GM23338 (cell line): ENCODE measurements around the gene VILL. TPM values are rescaled to one million over a fixed set of nuclear protein-coding genes. Genes with fewer than 3 reads are reported as not detected.

Experiments
- ATAC-seq: fragments of 200-7000 bp; cut with Tn5 transposase; 3 replicates; pipeline ENCODE4 v1.9.1; 2020
- DNase-seq: peaks from one replicate; pipeline ENCODE4 v3.0.0-alpha.2; 2015; ENCODE audit warnings: low spot score
- H2AFZ ChIP-seq: fragments of 200-600 bp; sonication (generic); 2 replicates; pipeline ENCODE4 v1.8.0; 2016; ENCODE audit warnings: antibody characterized with exemption, mild to moderate bottlenecking, moderate library complexity
- H3F3A ChIP-seq: fragments of 200-600 bp; sonication (generic); replicated peaks from 2 replicates; pipeline ENCODE4 v1.8.0; 2017; ENCODE audit warnings: antibody characterized with exemption, mixed run types, low read depth
- H3K27ac ChIP-seq: fragments of 200-600 bp; sonication (generic); 2 replicates; pipeline ENCODE4 v1.6.1; 2016; ENCODE audit warnings: low read depth
- H3K27me3 ChIP-seq: fragments of 200-600 bp; sonication (generic); 2 replicates; pipeline ENCODE4 v1.8.0; 2016; ENCODE audit warnings: mild to moderate bottlenecking, mixed run types, moderate library complexity; ENCODE audit not compliant: insufficient read depth
- H3K36me3 ChIP-seq: fragments of 200-600 bp; sonication (generic); 2 replicates; pipeline ENCODE4 v1.8.0; 2016; ENCODE audit warnings: mild to moderate bottlenecking; ENCODE audit not compliant: insufficient read depth
- H3K4me1 ChIP-seq: fragments of 200-600 bp; sonication (generic); 2 replicates; pipeline ENCODE4 v1.8.0; 2016; ENCODE audit warnings: mild to moderate bottlenecking, moderate library complexity; ENCODE audit not compliant: insufficient read depth
- H3K4me2 ChIP-seq: fragments of 200-600 bp; sonication (generic); 2 replicates; pipeline ENCODE4 v1.7.1; 2017; ENCODE audit warnings: mixed run types
- H3K4me3 ChIP-seq: fragments of 200-600 bp; sonication (generic); 2 replicates; pipeline ENCODE4 v1.6.1; 2016; ENCODE audit warnings: mixed run types
- H3K79me2 ChIP-seq: fragments of 200-600 bp; sonication (generic); replicated peaks from 2 replicates; pipeline ENCODE4 v1.8.0; 2017; ENCODE audit warnings: mild to moderate bottlenecking; ENCODE audit not compliant: insufficient read depth
- H3K9me2 ChIP-seq: fragments of 200-600 bp; sonication (generic); 2 replicates; pipeline ENCODE4 v1.8.0; 2017; ENCODE audit not compliant: insufficient read depth
- H4K20me1 ChIP-seq: fragments of 200-600 bp; sonication (generic); replicated peaks from 2 replicates; pipeline ENCODE4 v1.8.0; 2017; ENCODE audit warnings: mild to moderate bottlenecking; ENCODE audit not compliant: insufficient read depth
- H3K27ac Mint-ChIP-seq: 2 replicates; pipeline ENCODE4 v1.8.0; 2020; ENCODE audit warnings: inconsistent platforms, mild to moderate bottlenecking, moderate library complexity, mixed read lengths
- H3K27me3 Mint-ChIP-seq: 3 replicates; pipeline ENCODE4 v1.8.0; 2022; ENCODE audit warnings: low read depth, mild to moderate bottlenecking, moderate library complexity, mixed read lengths, inconsistent platforms; ENCODE audit not compliant: insufficient read depth, poor library complexity
- H3K36me3 Mint-ChIP-seq: 3 replicates; pipeline ENCODE4 v1.8.0; 2021; ENCODE audit warnings: low read depth, mild to moderate bottlenecking, inconsistent platforms, moderate library complexity, mixed read lengths
- H3K4me1 Mint-ChIP-seq: 3 replicates; pipeline ENCODE4 v1.8.0; 2020; ENCODE audit warnings: mild to moderate bottlenecking, inconsistent platforms, mixed read lengths
- H3K4me3 Mint-ChIP-seq: 3 replicates; pipeline ENCODE4 v1.8.0; 2021; ENCODE audit warnings: moderate library complexity, mild to moderate bottlenecking, inconsistent platforms, mixed read lengths
- H3K9me3 Mint-ChIP-seq: 3 replicates; pipeline ENCODE4 v1.8.0; 2020; ENCODE audit warnings: moderate library complexity, mild to moderate bottlenecking, inconsistent platforms, mixed read lengths
- CREB1 ChIP-seq: fragments of 250-450 bp; sonication (Bioruptor Pico); IDR thresholded peaks from 2 replicates; pipeline ENCODE4 v1.5.0; 2020; ENCODE audit warnings: low read depth, mild to moderate bottlenecking, moderate library complexity
- ETS1 ChIP-seq: IDR thresholded peaks from 2 replicates; pipeline ENCODE4 v1.6.1; 2016; ENCODE audit warnings: antibody characterized with exemption
- JUNB ChIP-seq: IDR thresholded peaks from one replicate; pipeline ENCODE4 v1.6.1; 2016; ENCODE audit warnings: antibody characterized with exemption; ENCODE audit not compliant: unreplicated experiment
- NANOG ChIP-seq: IDR thresholded peaks from 2 replicates; pipeline ENCODE4 v1.6.1; 2016; ENCODE audit warnings: antibody characterized with exemption, borderline replicate concordance
- STAT1 ChIP-seq: IDR thresholded peaks from one replicate; pipeline ENCODE4 v1.6.1; 2016; ENCODE audit warnings: antibody characterized with exemption; ENCODE audit not compliant: unreplicated experiment
- ZNF114 ChIP-seq: fragments of 250-450 bp; sonication (Bioruptor Pico); IDR thresholded peaks from 2 replicates; pipeline ENCODE4 v1.5.0; 2020; ENCODE audit warnings: mild to moderate bottlenecking, moderate library complexity
- ZNF331 ChIP-seq: fragments of 250-450 bp; sonication (Bioruptor Pico); IDR thresholded peaks from 2 replicates; pipeline ENCODE4 v1.5.0; 2020; ENCODE audit warnings: low read depth, mild to moderate bottlenecking, moderate library complexity
- ZNF462 ChIP-seq: fragments of 250-450 bp; sonication (Bioruptor Pico); IDR thresholded peaks from 2 replicates; pipeline ENCODE4 v1.5.0; 2020; ENCODE audit warnings: mild to moderate bottlenecking, moderate library complexity
- polyA plus RNA-seq: library from polyadenylated mRNA; unstranded; fragments of >200 nt; fragmentation: Nextera tagmentation; extraction: Ambion mirVana; gene quantifications from 2 replicates; pipeline ENCODE4 v1.2.1, GENCODE V29; 2016
- total RNA-seq: library from RNA; depleted of rRNA; stranded (reverse); fragments of >200 nt; shearing (Covaris generic); gene quantifications from 2 replicates; pipeline ENCODE4 v1.2.3, GENCODE V29; 2014

Gene VILL
- total and polyA plus RNA-seq, 2 experiments from 2014 or later, result 2.7 to 9.8 TPM

- H3F3A ChIP-seq, result no peaks in the 10 kb centered on the region
- peaks cover 8% of the 10 kb centered on the region for H3K36me3 Mint-ChIP-seq
- DNase-seq (no peak), ATAC-seq (no peak)
- H3K4me3 Mint-ChIP-seq, result no peak overlapping the region
- no peak overlapping the region for H3K4me3 ChIP-seq
- no peak overlapping the region for H2AFZ ChIP-seq
- H3K36me3 ChIP-seq, result no peaks in the 10 kb centered on the region
- H3K27ac Mint-ChIP-seq, result peak overlapping the region; percentile 69
- peaks cover 32% of the 10 kb centered on the region for H3K4me1 Mint-ChIP-seq
- H3K4me2 ChIP-seq, result no peak overlapping the region
- H3K9me3 Mint-ChIP-seq, result no peaks in the 10 kb centered on the region
- H3K4me1 ChIP-seq, result peaks cover 30% of the 10 kb centered on the region
- H4K20me1 ChIP-seq, result no peaks in the 10 kb centered on the region
- peaks cover 8% of the 10 kb centered on the region for H3K27me3 Mint-ChIP-seq
- H3K27me3 ChIP-seq, result no peaks in the 10 kb centered on the region
- H3K79me2 ChIP-seq, result no peaks in the 10 kb centered on the region
- H3K9me2 ChIP-seq, result no peaks in the 10 kb centered on the region
- H3K27ac ChIP-seq, result no peak overlapping the region
- TF ChIP-seq STAT1, result no peak
- TF ChIP-seq NANOG, result no peak
- TF ChIP-seq JUNB, result no peak
- no peak for TF ChIP-seq ZNF114 (CRISPR knock-in tag)
- no peak for TF ChIP-seq ETS1
- TF ChIP-seq ZNF462 (CRISPR knock-in tag), result no peak
- no peak for TF ChIP-seq CREB1 (CRISPR knock-in tag)
- TF ChIP-seq ZNF331, result no peak
Measured at GRCh38 chr3:37957539-37957936, 33.0 kb upstream of the VILL start.
